KOPT-K1 (cell line): ENCODE measurements around the gene NPIPB2.
"Not testable (repeated sequence)": the region's sequence is repeated elsewhere in the genome, so short reads cannot be mapped to it uniquely, and the experiment has no call there.

Experiments used
- H3K27ac ChIP-seq: fragments of 200-600 bp; sonication (generic); 2 replicates; pipeline ENCODE4 v1.5.1; 2016; ENCODE audit warnings: antibody characterized with exemption, mild to moderate bottlenecking, low read depth, low read length; ENCODE audit not compliant: poor library complexity, severe bottlenecking
- H3K36me3 ChIP-seq: fragments of 200-600 bp; sonication (generic); 2 replicates; pipeline ENCODE4 v1.5.1; 2017; ENCODE audit warnings: antibody characterized with exemption, mild to moderate bottlenecking, low read length, moderate library complexity; ENCODE audit not compliant: insufficient read depth
- H3K9me3 ChIP-seq: fragments of 200-600 bp; sonication (generic); 2 replicates; pipeline ENCODE4 v1.5.1; 2017; ENCODE audit warnings: antibody characterized with exemption, low read length, mild to moderate bottlenecking; ENCODE audit not compliant: insufficient read depth, poor library complexity, severe bottlenecking

Gene NPIPB2

GRCh38 chr16:11941945-11942344 is at the start of gene NPIPB2:
Gene NPIPB2 (minus strand): TSS chr16:11942045. CDS start chr16:11942045, 0 bp downstream.
- not testable (repeated sequence) for H3K36me3 ChIP-seq, H3K27ac ChIP-seq, H3K9me3 ChIP-seq

GRCh38 chr16:11990702-11991390 is 49.0 kb upstream of the NPIPB2 start:
- Histone ChIP-seq H3K27ac (no peak overlapping the region), H3K9me3 (no peaks in the 10 kb centered on the region), H3K36me3 (no peaks in the 10 kb centered on the region)

- no peaks in the 10 kb centered on the region for H3K9me3 ChIP-seq
- no peak overlapping the region for H3K27ac ChIP-seq
Observed at GRCh38 chr16:11988258-11988978, 46.6 kb upstream of the NPIPB2 start.

GRCh38 chr16:11986521-11987057 is 44.7 kb upstream of the NPIPB2 start:
- H3K36me3 ChIP-seq = no peaks in the 10 kb centered on the region
- H3K27ac ChIP-seq = no peak overlapping the region
- H3K9me3 ChIP-seq = no peaks in the 10 kb centered on the region

More at GRCh38 chr16:11988258-11988978, 46.6 kb upstream of the NPIPB2 start:
- no peaks in the 10 kb centered on the region for H3K36me3 ChIP-seq

GRCh38 chr16:11985250-11985649 is 43.4 kb upstream of the NPIPB2 start:
- Histone ChIP-seq H3K36me3 (no peaks in the 10 kb centered on the region), H3K27ac (no peak overlapping the region), H3K9me3 (no peaks in the 10 kb centered on the region)

- no peaks in the 10 kb centered on the region for H3K9me3 ChIP-seq
- no peak overlapping the region for H3K27ac ChIP-seq
- no peaks in the 10 kb centered on the region for H3K36me3 ChIP-seq
Observed at GRCh38 chr16:11980136-11980844, 38.4 kb upstream of the NPIPB2 start.

- Histone ChIP-seq H3K27ac (no peak overlapping the region), H3K36me3 (no peaks in the 10 kb centered on the region; the same call in 1 of the 2 replicates), H3K9me3 (no peaks in the 10 kb centered on the region)
Observed at GRCh38 chr16:11979013-11979672, 37.3 kb upstream of the NPIPB2 start.

- H3K36me3 ChIP-seq = no peaks in the 10 kb centered on the region; the same call in 1 of the 2 replicates
- H3K27ac ChIP-seq = no peak overlapping the region
Observed at GRCh38 chr16:11978080-11978479, 36.2 kb upstream of the NPIPB2 start.

GRCh38 chr16:11977376-11978041 is 35.7 kb upstream of the NPIPB2 start:
- Histone ChIP-seq H3K27ac (peak overlapping the region; percentile 69), H3K9me3 (no peaks in the 10 kb centered on the region), H3K36me3 (no peaks in the 10 kb centered on the region; the same call in 1 of the 2 replicates)

More at GRCh38 chr16:11978080-11978479, 36.2 kb upstream of the NPIPB2 start:
- no peaks in the 10 kb centered on the region for H3K9me3 ChIP-seq

GRCh38 chr16:11976850-11977375 is 35.1 kb upstream of the NPIPB2 start:
- Histone ChIP-seq H3K9me3 (no peaks in the 10 kb centered on the region), H3K36me3 (no peaks in the 10 kb centered on the region; the same call in 1 of the 2 replicates), H3K27ac (peak overlapping the region; percentile 69)

- Histone ChIP-seq H3K36me3 (no peaks in the 10 kb centered on the region; the same call in 1 of the 2 replicates), H3K27ac (no peak overlapping the region), H3K9me3 (no peaks in the 10 kb centered on the region)
Observed at GRCh38 chr16:11973070-11973469, 31.2 kb upstream of the NPIPB2 start.

GRCh38 chr16:11972128-11972527 is 30.3 kb upstream of the NPIPB2 start:
- no peaks in the 10 kb centered on the region; the same call in 1 of the 2 replicates for H3K36me3 ChIP-seq
- H3K9me3 ChIP-seq = no peaks in the 10 kb centered on the region
- no peak overlapping the region for H3K27ac ChIP-seq

- not testable (repeated sequence) for H3K36me3 ChIP-seq, H3K27ac ChIP-seq, H3K9me3 ChIP-seq
Observed at GRCh38 chr16:11970292-11970691, 28.4 kb upstream of the NPIPB2 start.

GRCh38 chr16:11968577-11968976 is 26.7 kb upstream of the NPIPB2 start:
- H3K27ac ChIP-seq = no peak overlapping the region

More at GRCh38 chr16:11968577-11968976, 26.7 kb upstream of the NPIPB2 start:
- Histone ChIP-seq H3K36me3 (no peaks in the 10 kb centered on the region; the same call in 1 of the 2 replicates), H3K9me3 (no peaks in the 10 kb centered on the region)
